Gastroesophageal sphincter (tissue), 4 donors: ENCODE results near the gene PIK3C2G. TPM values are rescaled to one million over a fixed set of nuclear protein-coding genes. Genes with fewer than 3 reads are reported as not detected.
"Not testable (repeated sequence)": the region's sequence is repeated elsewhere in the genome, so short reads cannot be mapped to it uniquely, and the experiment has no call there.

Experiments used
- ATAC-seq: fragments of 150-250 bp; one replicate; pipeline ENCODE4 v1.9.1; 2016; ENCODE audit warnings: mild to moderate bottlenecking, moderate library complexity
- H3K27ac ChIP-seq, 4 donors: fragments of 200-600 bp; sonication (generic) in 3 of 4; 1 replicate in 3 of 4; 2 replicates in 1 of 4; pipeline ENCODE4 v1.5.1; 2016 to 2019
- H3K27me3 ChIP-seq: fragments of 200-600 bp; sonication (generic); one replicate; pipeline ENCODE4 v1.5.1; 2019
- H3K36me3 ChIP-seq, 2 donors: fragments of 200-600 bp; sonication (generic); one replicate each; pipeline ENCODE4 v1.5.1; 2019; ENCODE audit warnings: control low read depth in 1 of 2
- H3K4me1 ChIP-seq, 3 donors: fragments of 200-600 bp; sonication (generic); 1 replicate in 2 of 3; 2 replicates in 1 of 3; pipeline ENCODE4 v1.5.1; 2016 to 2019; ENCODE audit warnings: control low read depth in 2 of 3
- H3K4me3 ChIP-seq, 2 donors: fragments of 200-600 bp; sonication (generic); one replicate each; pipeline ENCODE4 v1.5.1; 2019; ENCODE audit warnings: mild to moderate bottlenecking in 1 of 2, moderate library complexity in 1 of 2
- H3K9me3 ChIP-seq, 3 donors: fragments of 200-600 bp; sonication (generic); one replicate each; pipeline ENCODE4 v1.5.1; 2017 to 2019; ENCODE audit warnings: control low read depth in 2 of 3
- EP300 ChIP-seq: sonication (generic); formaldehyde crosslinking; IDR thresholded peaks from one replicate; pipeline ENCODE4 v1.6.1; 2017; ENCODE audit warnings: antibody characterized with exemption, mild to moderate bottlenecking
- POLR2A ChIP-seq, 2 donors: fragments of 450-650 bp; IDR thresholded peaks; one replicate each; pipeline ENCODE4 v1.6.1; 2017; ENCODE audit warnings: antibody characterized with exemption in 2 of 2, mild to moderate bottlenecking in 2 of 2, moderate library complexity in 1 of 2
- POLR2AphosphoS5 ChIP-seq: sonication (generic); formaldehyde crosslinking; IDR thresholded peaks from one replicate; pipeline ENCODE4 v1.6.1; 2017; ENCODE audit warnings: antibody characterized with exemption
- WGBS, 2 donors: methylation state at CpG; one replicate each; pipeline ENCODE4 v1.1.5; 2018; ENCODE audit warnings: low coverage in 1 of 2; 5-methylcytosine and 5-hydroxymethylcytosine counted together
- total RNA-seq, 4 donors: library from RNA; depleted of rRNA; stranded (reverse); fragments of >200 nt; gene quantifications; one replicate each; pipeline ENCODE4 v1.1.0, GENCODE V29; 2016
- TF ChIP-seq, protein P1 (sequence below), 4 experiments: fragments of 200-600 bp in 2 of 4; fragments of 450-650 bp in 2 of 4; sonication (generic) in 1 of 4; IDR thresholded peaks; one replicate each; pipeline ENCODE4 v1.5.1; 2017 to 2019; ENCODE audit warnings: antibody characterized with exemption in 4 of 4, mild to moderate bottlenecking in 2 of 4, moderate library complexity in 2 of 4

Gene PIK3C2G
- total RNA-seq, 4 donors from 2014 or later = 0.40 to 0.79 (median 0.69) TPM; not detected in 1

DNA sequence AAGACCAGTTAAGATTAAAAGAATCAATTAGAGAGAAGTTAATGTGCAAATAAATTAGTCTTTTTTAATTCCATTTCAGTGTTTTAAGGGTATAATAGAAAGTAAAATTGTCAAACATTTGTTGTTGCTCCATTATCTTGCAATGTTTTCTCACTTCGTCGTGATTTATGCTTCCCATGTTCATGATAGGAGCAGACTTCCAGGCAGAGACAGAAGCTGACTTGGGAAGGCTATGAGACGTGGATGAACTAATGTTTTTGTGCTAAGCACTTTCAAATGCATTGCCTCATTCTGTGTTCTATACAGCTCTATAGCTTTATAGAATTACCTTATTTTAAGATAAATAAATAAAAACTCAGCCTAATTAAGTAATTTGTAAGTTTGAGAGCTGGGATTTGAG, 226.2 kb downstream of the PIK3C2G start:
- H3K4me1 ChIP-seq = peaks cover 0 to 4% (median 0%) of the 10 kb centered on the region in 3 donors
- no peaks in the 10 kb centered on the region for H3K36me3 ChIP-seq
- no peaks in the 10 kb centered on the region for H3K27me3 ChIP-seq
- H3K9me3 ChIP-seq = no peaks in the 10 kb centered on the region
- H3K27ac ChIP-seq = no peak overlapping the region
- no peak for TF ChIP-seq POLR2AphosphoS5
- TF ChIP-seq, protein P1, sequence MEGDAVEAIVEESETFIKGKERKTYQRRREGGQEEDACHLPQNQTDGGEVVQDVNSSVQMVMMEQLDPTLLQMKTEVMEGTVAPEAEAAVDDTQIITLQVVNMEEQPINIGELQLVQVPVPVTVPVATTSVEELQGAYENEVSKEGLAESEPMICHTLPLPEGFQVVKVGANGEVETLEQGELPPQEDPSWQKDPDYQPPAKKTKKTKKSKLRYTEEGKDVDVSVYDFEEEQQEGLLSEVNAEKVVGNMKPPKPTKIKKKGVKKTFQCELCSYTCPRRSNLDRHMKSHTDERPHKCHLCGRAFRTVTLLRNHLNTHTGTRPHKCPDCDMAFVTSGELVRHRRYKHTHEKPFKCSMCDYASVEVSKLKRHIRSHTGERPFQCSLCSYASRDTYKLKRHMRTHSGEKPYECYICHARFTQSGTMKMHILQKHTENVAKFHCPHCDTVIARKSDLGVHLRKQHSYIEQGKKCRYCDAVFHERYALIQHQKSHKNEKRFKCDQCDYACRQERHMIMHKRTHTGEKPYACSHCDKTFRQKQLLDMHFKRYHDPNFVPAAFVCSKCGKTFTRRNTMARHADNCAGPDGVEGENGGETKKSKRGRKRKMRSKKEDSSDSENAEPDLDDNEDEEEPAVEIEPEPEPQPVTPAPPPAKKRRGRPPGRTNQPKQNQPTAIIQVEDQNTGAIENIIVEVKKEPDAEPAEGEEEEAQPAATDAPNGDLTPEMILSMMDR (IDR thresholded peaks at IDR 0.05) = no peak
- no peak for TF ChIP-seq EP300
- TF ChIP-seq POLR2A (IDR thresholded peaks at IDR 0.05) = no peak
- 81 to 100% methylated on average over 3 of the region's 3 CpGs for WGBS, 2 donors
- no peak overlapping the region for H3K4me3 ChIP-seq
- ATAC-seq = no peak

DNA sequence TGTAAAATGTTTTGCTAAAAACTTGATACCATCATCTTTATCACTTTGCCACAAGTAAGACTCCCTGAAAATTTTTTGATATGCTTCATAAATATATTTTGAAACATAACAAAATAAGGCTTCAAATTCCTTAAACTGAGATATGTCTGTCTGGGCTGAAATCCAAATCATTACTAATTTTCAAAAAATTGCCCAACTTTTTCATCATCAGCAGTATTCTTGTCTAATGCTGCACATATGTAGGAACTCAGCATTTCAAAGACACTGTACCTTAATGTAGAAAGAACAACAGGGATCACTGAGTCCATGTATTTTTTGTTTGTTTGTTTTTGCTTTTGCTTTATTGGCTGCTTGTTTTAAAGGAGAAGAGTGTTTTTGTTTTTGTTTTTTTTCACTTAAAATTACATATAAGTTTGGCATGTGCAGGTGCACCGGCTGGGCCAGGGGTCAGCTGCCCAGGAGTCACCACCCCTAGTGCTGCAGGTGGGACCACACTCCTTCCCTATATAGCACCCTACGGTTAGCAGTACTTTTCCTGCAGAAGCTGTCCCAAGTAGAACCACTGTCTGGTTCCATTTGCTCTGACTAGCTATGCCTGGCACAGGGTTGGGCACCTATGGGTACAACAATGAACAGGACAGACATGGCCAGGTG, 231.2 kb downstream of the PIK3C2G start:
- Histone ChIP-seq H3K36me3 (no peaks in the 10 kb centered on the region), H3K27me3 (no peaks in the 10 kb centered on the region), H3K27ac (no peak overlapping the region), H3K4me3 (no peak overlapping the region), H3K9me3 (no peaks in the 10 kb centered on the region), H3K4me1 (peaks cover 0 to 14% (median 0%) of the 10 kb centered on the region in 3 donors)
- no peak for ATAC-seq
- TF ChIP-seq POLR2A (IDR thresholded peaks at IDR 0.05) (no peak), EP300 (no peak), POLR2AphosphoS5 (no peak)
- TF ChIP-seq, protein P1 (IDR thresholded peaks at IDR 0.05) = no peak
- 57% methylated on average over 1 of the region's 2 CpGs; no CpG with 5 or more reads in 1 of the 2 donors for WGBS, 2 donors

DNA sequence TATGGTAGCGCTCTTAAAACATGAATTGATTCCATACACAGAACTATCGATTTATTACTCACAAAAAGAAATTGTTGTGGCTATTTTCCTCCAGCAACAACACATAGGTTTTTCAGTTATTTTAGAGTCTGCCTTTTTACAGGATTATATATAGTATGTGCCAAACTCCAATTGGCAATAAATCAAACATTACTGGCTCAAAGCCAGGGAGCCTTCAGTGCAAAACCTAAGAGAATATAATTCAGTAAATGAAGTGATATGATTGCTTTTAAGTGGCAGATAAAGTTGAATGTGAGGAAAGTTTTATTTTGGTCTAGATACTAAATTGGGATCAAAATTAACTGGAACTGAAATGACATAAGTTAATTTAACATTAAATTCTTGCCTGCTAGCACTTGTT, 234.8 kb downstream of the PIK3C2G start:
- no peak overlapping the region for H3K27ac ChIP-seq
- WGBS, 2 donors = 92 to 95% methylated on average over 2 of the region's 2 CpGs
- no peaks in the 10 kb centered on the region for H3K27me3 ChIP-seq
- TF ChIP-seq, protein P1 (IDR thresholded peaks at IDR 0.05) = no peak
- no peak for TF ChIP-seq EP300
- TF ChIP-seq POLR2AphosphoS5 = no peak
- no peak for TF ChIP-seq POLR2A (IDR thresholded peaks at IDR 0.05)
- no peaks in the 10 kb centered on the region for H3K36me3 ChIP-seq
- no peak for ATAC-seq
- H3K9me3 ChIP-seq = no peaks in the 10 kb centered on the region
- H3K4me3 ChIP-seq = no peak overlapping the region
- peaks cover 0 to 14% (median 0%) of the 10 kb centered on the region in 3 donors for H3K4me1 ChIP-seq

DNA sequence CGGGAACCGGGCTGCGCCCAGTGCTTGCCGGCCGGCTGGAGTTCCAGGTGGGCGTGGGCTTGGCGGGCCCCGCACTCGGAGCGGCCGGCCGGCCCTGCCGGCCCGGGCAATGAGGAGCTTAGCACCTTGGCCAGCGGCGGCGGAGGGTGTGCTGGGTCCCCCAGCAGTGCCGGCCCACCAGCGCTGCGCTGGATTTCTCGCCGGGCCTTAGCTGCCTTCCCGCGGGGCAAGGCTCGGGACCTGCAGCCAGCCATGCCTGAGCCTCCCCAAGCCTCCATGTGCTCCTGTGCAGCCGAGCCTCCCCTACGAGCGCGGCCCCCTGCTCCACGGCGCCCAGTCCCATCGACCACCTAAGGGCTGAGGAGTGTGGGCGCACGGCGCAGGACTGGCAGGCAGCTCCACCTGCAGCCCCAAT, 238.8 kb downstream of the PIK3C2G start:
- H3K27ac ChIP-seq, ATAC-seq, H3K9me3 ChIP-seq, H3K4me3 ChIP-seq, H3K36me3 ChIP-seq, H3K27me3 ChIP-seq: not testable (repeated sequence)
- peaks cover 0 to 14% (median 0%) of the 10 kb centered on the region in 3 donors for H3K4me1 ChIP-seq
- WGBS, 2 donors = no CpG with 5 or more reads among the region's 35 CpGs

DNA sequence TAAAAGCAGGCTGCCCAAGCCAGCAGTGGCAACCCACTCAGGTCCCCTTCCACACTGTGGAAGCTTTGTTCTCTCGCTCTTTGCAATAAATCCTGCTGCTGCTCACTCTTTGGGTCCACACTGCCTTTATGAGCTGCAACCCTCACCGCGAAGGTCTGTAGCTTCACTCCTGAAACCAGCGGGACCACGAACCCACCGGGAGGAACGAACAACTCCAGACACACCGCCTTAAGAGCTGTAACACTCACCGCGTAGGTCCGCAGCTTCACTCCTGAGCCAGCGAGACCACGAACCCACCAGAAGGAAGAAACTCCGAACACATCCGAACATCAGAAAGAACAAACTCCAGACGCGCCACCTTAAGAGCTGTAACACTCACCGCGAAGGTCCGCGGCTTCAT, 239.4 kb downstream of the PIK3C2G start:
- H3K4me3 ChIP-seq, H3K9me3 ChIP-seq, H3K27ac ChIP-seq, ATAC-seq, H3K27me3 ChIP-seq, H3K36me3 ChIP-seq: not testable (repeated sequence)
- H3K4me1 ChIP-seq = peaks cover 0 to 14% (median 0%) of the 10 kb centered on the region in 3 donors
- 82 to 100% methylated on average over 2 to 3 of the region's 21 CpGs for WGBS, 2 donors

DNA sequence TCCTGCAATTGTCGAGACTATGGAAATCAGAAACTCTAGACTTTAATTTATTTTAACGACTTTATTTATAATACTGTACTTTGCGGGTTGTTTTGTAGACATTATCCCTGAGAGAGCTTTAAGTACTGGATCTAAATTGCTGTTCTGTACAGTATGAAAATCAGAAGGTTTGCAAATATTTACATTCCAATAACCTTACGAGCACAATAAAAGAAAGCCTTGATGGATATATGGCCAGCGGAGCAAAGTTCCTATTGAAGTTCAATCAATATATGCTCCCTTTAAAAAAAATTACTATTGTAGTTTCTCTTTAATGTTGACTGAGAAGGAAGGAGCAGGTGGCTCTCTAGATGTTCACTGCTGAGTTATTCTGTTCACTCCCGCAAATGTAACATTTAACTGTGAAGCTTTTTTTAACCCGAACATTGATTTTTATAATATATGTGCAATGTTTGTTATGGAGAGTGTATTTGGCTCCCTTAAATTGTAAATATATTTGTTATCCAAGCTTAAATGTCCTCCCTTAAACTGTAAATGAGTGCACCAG, 241.2 kb downstream of the PIK3C2G start:
- no peaks in the 10 kb centered on the region for H3K27me3 ChIP-seq
- H3K4me1 ChIP-seq = peaks cover 0 to under 1% (median 0%) of the 10 kb centered on the region in 3 donors
- no peak overlapping the region for H3K27ac ChIP-seq
- H3K9me3 ChIP-seq = no peaks in the 10 kb centered on the region
- no peaks in the 10 kb centered on the region for H3K36me3 ChIP-seq
- TF ChIP-seq POLR2AphosphoS5 = no peak
- no peak for TF ChIP-seq POLR2A (IDR thresholded peaks at IDR 0.05)
- TF ChIP-seq, protein P1 (IDR thresholded peaks at IDR 0.05) = no peak
- no peak for TF ChIP-seq EP300
- WGBS, 2 donors = 80 to 99% methylated on average over 7 of the region's 7 CpGs
- no peak for ATAC-seq
- no peak overlapping the region for H3K4me3 ChIP-seq
